ENCODE data around the gene HPS5.

DNA sequence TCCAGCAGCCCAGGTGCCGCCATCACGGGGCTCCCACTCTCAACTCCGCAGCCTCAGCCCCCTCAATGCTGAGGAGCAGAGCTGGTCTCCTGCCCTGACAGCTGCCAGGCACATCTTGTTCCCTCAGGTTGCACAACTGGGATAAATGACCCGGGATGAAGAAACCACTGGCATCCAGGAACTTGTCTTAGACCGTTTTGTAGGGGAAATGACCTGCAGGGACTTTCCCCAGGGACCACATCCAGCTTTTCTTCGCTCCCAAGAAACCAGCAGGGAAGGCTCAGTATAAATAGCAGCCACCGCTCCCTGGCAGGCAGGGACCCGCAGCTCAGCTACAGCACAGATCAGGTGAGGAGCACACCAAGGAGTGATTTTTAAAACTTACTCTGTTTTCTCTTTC is 56.0 kb downstream of the HPS5 start, which contains the start of gene SAA1:
- TF ChIP-seq CTCF (IDR thresholded peaks at IDR 0.05): no peak
- no peak for TF ChIP-seq POLR2AphosphoS5 (IDR thresholded peaks at IDR 0.05)
- TF ChIP-seq POLR2A (IDR thresholded peaks at IDR 0.05): no peak

Data from gastroesophageal sphincter (tissue), 3 donors.